ENCODE measurements around the gene XDH. TPM values are rescaled to one million over a fixed set of nuclear protein-coding genes. Genes with fewer than 3 reads are reported as not detected.

XDH gene
- total RNA-seq, 4 donors from 2014 or later: 19.0 to 108 (median 92.3) TPM

- H3K27me3 ChIP-seq: no peaks in the 10 kb centered on the region
- H3K27ac ChIP-seq: no peak overlapping the region
- no peak for DNase-seq
- no peaks in the 10 kb centered on the region for H3K9me3 ChIP-seq
- TF ChIP-seq POLR2A (IDR thresholded peaks at IDR 0.05): no peak
- TF ChIP-seq, protein P1, sequence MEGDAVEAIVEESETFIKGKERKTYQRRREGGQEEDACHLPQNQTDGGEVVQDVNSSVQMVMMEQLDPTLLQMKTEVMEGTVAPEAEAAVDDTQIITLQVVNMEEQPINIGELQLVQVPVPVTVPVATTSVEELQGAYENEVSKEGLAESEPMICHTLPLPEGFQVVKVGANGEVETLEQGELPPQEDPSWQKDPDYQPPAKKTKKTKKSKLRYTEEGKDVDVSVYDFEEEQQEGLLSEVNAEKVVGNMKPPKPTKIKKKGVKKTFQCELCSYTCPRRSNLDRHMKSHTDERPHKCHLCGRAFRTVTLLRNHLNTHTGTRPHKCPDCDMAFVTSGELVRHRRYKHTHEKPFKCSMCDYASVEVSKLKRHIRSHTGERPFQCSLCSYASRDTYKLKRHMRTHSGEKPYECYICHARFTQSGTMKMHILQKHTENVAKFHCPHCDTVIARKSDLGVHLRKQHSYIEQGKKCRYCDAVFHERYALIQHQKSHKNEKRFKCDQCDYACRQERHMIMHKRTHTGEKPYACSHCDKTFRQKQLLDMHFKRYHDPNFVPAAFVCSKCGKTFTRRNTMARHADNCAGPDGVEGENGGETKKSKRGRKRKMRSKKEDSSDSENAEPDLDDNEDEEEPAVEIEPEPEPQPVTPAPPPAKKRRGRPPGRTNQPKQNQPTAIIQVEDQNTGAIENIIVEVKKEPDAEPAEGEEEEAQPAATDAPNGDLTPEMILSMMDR (IDR thresholded peaks at IDR 0.05): no peak
- H3K36me3 ChIP-seq: no peaks in the 10 kb centered on the region
- H3K4me1 ChIP-seq: no peaks in the 10 kb centered on the region
- no peak overlapping the region for H3K4me3 ChIP-seq
These were observed 77.3 kb downstream of the XDH start for GRCh38 chr2:31337197-31337596.

DNA sequence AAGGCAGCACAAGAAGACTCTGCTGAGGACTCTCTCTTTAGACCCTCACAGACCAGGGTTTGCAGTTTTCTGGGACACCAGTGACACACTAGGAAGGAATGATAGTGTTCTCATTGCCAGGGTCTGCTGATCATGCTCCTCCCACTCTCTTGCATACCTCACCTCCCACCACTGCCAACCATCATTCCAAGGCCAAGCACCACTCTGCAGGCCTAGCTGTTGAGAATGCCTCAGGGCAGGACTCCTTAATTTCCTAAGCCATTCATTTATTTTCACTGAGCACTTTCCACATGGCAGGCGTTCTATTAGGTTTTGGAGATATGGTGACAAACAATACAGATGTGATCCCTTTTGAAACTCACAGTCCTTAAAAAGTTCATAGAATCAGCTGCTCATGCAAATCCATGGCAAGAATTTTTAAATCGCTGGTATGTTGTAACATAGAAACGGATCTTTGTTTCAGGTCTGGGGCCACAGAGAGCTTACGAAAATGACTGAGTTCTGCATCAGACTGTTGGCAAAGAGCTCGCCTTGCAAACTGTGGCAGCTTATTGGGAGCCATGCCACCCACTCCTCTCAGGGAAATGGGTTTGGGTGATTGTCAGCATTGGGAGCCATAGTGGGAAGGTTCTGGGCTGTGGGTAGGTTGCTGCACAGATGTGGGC, 78.5 kb downstream of the XDH start:
- Histone ChIP-seq H3K36me3 (no peaks in the 10 kb centered on the region), H3K27ac (no peak overlapping the region), H3K4me1 (no peaks in the 10 kb centered on the region), H3K4me3 (no peak overlapping the region), H3K27me3 (no peaks in the 10 kb centered on the region), H3K9me3 (no peaks in the 10 kb centered on the region)
- no peak for DNase-seq
- TF ChIP-seq POLR2A (IDR thresholded peaks at IDR 0.05): no peak
- TF ChIP-seq, protein P1 (IDR thresholded peaks at IDR 0.05): no peak

DNA sequence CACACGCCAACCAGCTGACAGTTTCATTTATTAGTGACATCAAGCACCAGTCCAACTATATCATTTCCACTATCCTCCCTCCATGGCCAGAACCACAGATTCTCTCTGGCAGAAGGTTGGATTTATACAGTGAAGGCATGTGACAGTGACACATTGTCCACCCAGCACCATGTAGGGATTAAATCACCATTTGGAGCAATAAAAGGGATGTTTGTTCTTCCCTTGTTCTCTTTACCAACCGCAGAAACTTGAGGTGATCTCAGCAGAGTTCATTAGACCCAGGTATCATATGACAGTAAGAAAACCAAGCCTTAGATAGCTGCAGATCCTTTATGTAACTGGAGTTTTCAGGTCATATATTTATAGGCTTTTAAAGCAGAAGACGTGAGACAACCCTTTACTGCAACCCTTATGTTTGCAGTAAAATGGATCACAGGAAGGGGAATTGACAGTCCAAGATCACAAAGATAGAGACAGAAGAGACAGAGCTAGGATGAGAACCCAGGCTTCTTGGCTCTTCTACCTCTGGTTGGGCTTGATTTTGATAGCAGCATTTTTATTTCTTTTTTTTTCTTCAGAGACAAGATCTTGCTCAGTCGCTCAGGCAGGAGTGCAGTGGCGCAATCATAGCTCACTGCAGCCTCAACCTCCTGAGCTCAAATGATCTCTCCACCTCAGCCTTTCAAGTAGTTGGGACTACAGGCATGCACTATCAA, 80.1 kb downstream of the XDH start:
- Histone ChIP-seq H3K36me3 (no peaks in the 10 kb centered on the region), H3K27ac (no peak overlapping the region), H3K9me3 (no peaks in the 10 kb centered on the region), H3K27me3 (no peaks in the 10 kb centered on the region), H3K4me1 (peaks cover 0 to under 1% (median 0%) of the 10 kb centered on the region in 4 donors), H3K4me3 (no peak overlapping the region)
- TF ChIP-seq, protein P1 (IDR thresholded peaks at IDR 0.05): no peak
- TF ChIP-seq POLR2A (IDR thresholded peaks at IDR 0.05): no peak
- no peak for DNase-seq

DNA sequence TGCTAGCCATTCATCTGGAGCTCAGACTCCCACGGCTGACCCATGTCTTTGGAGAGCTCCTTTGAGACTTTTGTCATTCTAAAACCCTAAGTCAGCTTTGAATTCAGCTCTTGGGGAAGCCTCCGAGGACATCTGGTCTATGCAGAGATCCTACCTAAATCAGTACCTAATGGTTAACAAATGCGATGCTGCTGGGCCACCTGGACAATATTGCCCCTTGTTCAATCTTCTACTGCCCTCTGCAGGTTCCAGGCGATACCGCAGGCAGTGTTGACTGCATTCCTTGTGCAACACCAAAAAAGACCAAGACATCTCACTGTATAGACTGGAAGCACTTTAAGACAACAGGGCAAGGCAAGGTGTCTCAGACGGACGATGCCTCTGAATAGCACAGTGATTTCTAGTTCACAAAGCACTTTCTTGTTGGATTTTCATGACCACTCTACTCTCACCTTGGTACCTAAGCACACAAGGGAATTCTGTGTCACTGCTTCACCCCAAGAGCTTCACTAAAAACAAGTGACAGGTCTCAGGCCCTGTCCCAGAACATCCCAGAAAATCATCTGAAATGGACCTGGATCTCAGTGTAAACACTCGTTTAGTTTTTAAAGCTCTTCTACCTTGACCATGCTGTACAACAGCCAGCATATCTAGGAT, 80.9 kb downstream of the XDH start:
- no peak overlapping the region for H3K4me3 ChIP-seq
- no peak overlapping the region for H3K27ac ChIP-seq
- H3K9me3 ChIP-seq: no peaks in the 10 kb centered on the region
- peak; percentile 79 to 96 (median 90) for DNase-seq
- H3K27me3 ChIP-seq: no peaks in the 10 kb centered on the region
- no peaks in the 10 kb centered on the region for H3K36me3 ChIP-seq
- H3K4me1 ChIP-seq: peaks cover 0 to 8% (median 0%) of the 10 kb centered on the region in 4 donors
- TF ChIP-seq, protein P1 (IDR thresholded peaks at IDR 0.05): peak; percentile 82 to 97 (median 92)
- no peak for TF ChIP-seq POLR2A (IDR thresholded peaks at IDR 0.05)

GRCh38 chr2:31333046-31333445, 81.5 kb downstream of the XDH start:
- no peak overlapping the region for H3K27ac ChIP-seq
- TF ChIP-seq, protein P1 (IDR thresholded peaks at IDR 0.05): no peak
- TF ChIP-seq POLR2A (IDR thresholded peaks at IDR 0.05): no peak
- no peak for DNase-seq
- H3K4me1 ChIP-seq: peaks cover 0 to 8% (median 0%) of the 10 kb centered on the region in 4 donors
- no peaks in the 10 kb centered on the region for H3K36me3 ChIP-seq
- no peak overlapping the region for H3K4me3 ChIP-seq
- H3K27me3 ChIP-seq: no peaks in the 10 kb centered on the region
- H3K9me3 ChIP-seq: no peaks in the 10 kb centered on the region

Measured in Peyer's patch (tissue), 4 donors.